HepG2 (cell line): Measurements from ENCODE around the gene CD163.

Experiments used
- AHDC1 ChIP-seq: sonication (generic); formaldehyde crosslinking; IDR thresholded peaks from 2 replicates; pipeline ENCODE4 v1.5.1; 2020; ENCODE audit warnings: mild to moderate bottlenecking, missing genetic modification reagents, borderline replicate concordance
- ATF3 ChIP-seq: sonication (generic); formaldehyde crosslinking; IDR thresholded peaks from 2 replicates; pipeline ENCODE4 v1.4.0; 2020; ENCODE audit warnings: missing genetic modification reagents
- CREM ChIP-seq, 2 experiments: sonication (generic) in 1 of 2; formaldehyde crosslinking in 1 of 2; IDR thresholded peaks; 2 replicates each; pipeline versions ENCODE4 v1.4.0 to v1.6.1; 2016 to 2020; ENCODE audit warnings: antibody characterized with exemption in 1 of 2, mild to moderate bottlenecking in 1 of 2, missing genetic modification reagents in 1 of 2
- CTCF ChIP-seq: sonication (generic); formaldehyde crosslinking; IDR thresholded peaks from 2 replicates; pipeline ENCODE4 v1.5.0; 2020; ENCODE audit warnings: mild to moderate bottlenecking, missing genetic modification reagents, moderate library complexity
- NKX3-1 ChIP-seq: sonication (generic); formaldehyde crosslinking; IDR thresholded peaks from 2 replicates; pipeline ENCODE4 v1.5.0; 2020; ENCODE audit warnings: missing genetic modification reagents
- PHF21A ChIP-seq: sonication (generic); formaldehyde crosslinking; IDR thresholded peaks from 2 replicates; pipeline ENCODE4 v1.5.0; 2020; ENCODE audit warnings: mild to moderate bottlenecking, missing genetic modification reagents
- POLR2A ChIP-seq, 2 experiments: IDR thresholded peaks; 2 replicates each; pipeline ENCODE4 v1.6.1; 2011; ENCODE audit warnings: low read depth in 2 of 2, low read length in 2 of 2, mild to moderate bottlenecking in 1 of 2, moderate library complexity in 1 of 2; ENCODE audit not compliant: insufficient read depth in 1 of 2
- SNAPC5 ChIP-seq: sonication (generic); formaldehyde crosslinking; IDR thresholded peaks from 2 replicates; pipeline ENCODE4 v1.8.1; 2023; ENCODE audit warnings: mild to moderate bottlenecking, missing genetic modification reagents, borderline replicate concordance
- ZBTB3 ChIP-seq: sonication (generic); formaldehyde crosslinking; IDR thresholded peaks from 2 replicates; pipeline ENCODE4 v1.4.0; 2020; ENCODE audit warnings: low read depth, mild to moderate bottlenecking, moderate library complexity, missing genetic modification reagents, borderline replicate concordance
- ZNF263 ChIP-seq: sonication (generic); formaldehyde crosslinking; IDR thresholded peaks from 2 replicates; pipeline ENCODE4 v1.4.0; 2020; ENCODE audit warnings: missing genetic modification reagents
- ZNF296 ChIP-seq: sonication (generic); formaldehyde crosslinking; conservative IDR thresholded peaks from 2 replicates; pipeline ENCODE4 v1.5.0; 2020; ENCODE audit warnings: mild to moderate bottlenecking, missing genetic modification reagents
- ZNF652 ChIP-seq: IDR thresholded peaks from 2 replicates; pipeline ENCODE4 v1.6.1; 2016; ENCODE audit warnings: low read depth, borderline replicate concordance
- ZNF768 ChIP-seq: sonication (generic); formaldehyde crosslinking; IDR thresholded peaks from 2 replicates; pipeline ENCODE4 v1.4.0; 2020; ENCODE audit warnings: missing genetic modification reagents
- ZSCAN20 ChIP-seq: sonication (generic); formaldehyde crosslinking; IDR thresholded peaks from 2 replicates; pipeline ENCODE4 v1.4.0; 2020; ENCODE audit warnings: missing genetic modification reagents, mild to moderate bottlenecking, borderline replicate concordance

GRCh38 chr12:7444076-7444475 is 59.5 kb downstream of the CD163 start, which contains the start of gene CD163L1:
- no peak for TF ChIP-seq CTCF (CRISPR knock-in tag)
- no peak for TF ChIP-seq POLR2A (IDR thresholded peaks at IDR 0.05; ENCODE audit: insufficient read depth in 1 of 2, low read depth in 2 of 2, low read length in 2 of 2)
- TF ChIP-seq NKX3-1 (CRISPR knock-in tag), result no peak
- no peak for TF ChIP-seq ZNF768 (CRISPR knock-in tag)
- TF ChIP-seq ZSCAN20, result no peak
- TF ChIP-seq ZNF263 (CRISPR knock-in tag), result no peak
- TF ChIP-seq ZBTB3, result no peak
- no peak for TF ChIP-seq SNAPC5 (CRISPR knock-in tag)
- no peak for TF ChIP-seq CREM (IDR thresholded peaks at IDR 0.05)
- TF ChIP-seq CREM (CRISPR knock-in tag; IDR thresholded peaks at IDR 0.05), result no peak
- TF ChIP-seq AHDC1 (CRISPR knock-in tag), result no peak
- no peak for TF ChIP-seq ZNF652 (CRISPR knock-in tag)
- no peak for TF ChIP-seq PHF21A (CRISPR knock-in tag)
- no peak for TF ChIP-seq ATF3 (CRISPR knock-in tag)
- no peak for TF ChIP-seq ZNF296 (CRISPR knock-in tag)
